Measurements from ENCODE around the gene GPC6. TPM values are rescaled to one million over a fixed set of nuclear protein-coding genes. Genes with fewer than 3 reads are reported as not detected.
"Not testable (repeated sequence)": the region's sequence is repeated elsewhere in the genome, so short reads cannot be mapped to it uniquely, and the experiment has no call there.

GPC6 gene
- total RNA-seq, 2 experiments from 2014 or later = not detected

GRCh38 chr13:93416736-93417355, 190.2 kb downstream of the GPC6 start:
- POLR2A ChIA-PET = no interaction called here
- CTCF ChIA-PET = no interaction called here

GRCh38 chr13:93418398-93418797, 191.8 kb downstream of the GPC6 start:
- ChIA-PET POLR2A (no interaction called here), CTCF (no interaction called here)

DNA sequence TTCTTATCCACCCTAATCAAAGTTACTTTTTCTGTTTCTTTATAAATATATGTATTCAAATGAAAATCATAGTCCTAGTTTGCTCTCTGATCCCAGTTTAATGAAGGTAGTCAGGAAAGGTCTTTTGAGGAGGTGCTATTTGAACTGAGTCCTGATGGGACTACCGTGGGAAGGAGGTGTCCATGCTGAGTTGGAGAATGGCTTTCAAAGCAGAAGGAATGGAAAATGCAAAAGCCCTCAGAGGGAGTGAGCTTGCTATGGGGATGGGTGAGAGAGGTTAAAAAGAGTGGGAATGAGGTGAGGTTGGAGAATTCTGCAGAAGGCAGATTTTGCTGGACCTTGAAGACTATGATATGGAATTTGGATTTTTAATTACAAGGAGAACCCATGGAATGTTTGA, 193.6 kb downstream of the GPC6 start:
- POLR2A ChIA-PET = interaction anchor here (0.5 kb wide), 1 partner anchor 185 kb away, joined by 3 read pairs; no protein-coding TSS in a partner anchor
- CTCF ChIA-PET = no interaction called here

GRCh38 chr13:93420887-93421286, 194.3 kb downstream of the GPC6 start:
- ChIA-PET POLR2A (no interaction called here), CTCF (no interaction called here)

- ChIA-PET POLR2A (no interaction called here), CTCF (no interaction called here)
Measured at GRCh38 chr13:93422980-93423543, 196.5 kb downstream of the GPC6 start.

DNA sequence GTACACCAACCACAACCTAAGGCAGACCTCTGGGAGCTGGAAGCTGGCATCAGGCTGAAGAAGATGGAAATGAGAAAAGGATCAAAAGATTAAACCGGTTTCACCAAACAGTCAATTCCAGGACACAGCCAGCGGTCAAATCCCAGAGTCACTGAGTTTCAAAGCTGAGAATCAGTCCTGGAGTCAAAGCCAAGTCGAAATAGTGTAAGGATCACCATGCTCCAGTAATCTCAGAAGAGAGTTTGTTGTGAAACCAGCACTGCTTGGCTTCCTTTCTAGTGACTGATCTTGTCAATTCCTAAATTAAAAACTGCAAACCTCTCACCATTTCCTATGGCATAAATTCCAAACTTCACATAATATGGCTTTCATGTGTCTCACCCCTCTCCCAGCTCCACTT, 198.8 kb downstream of the GPC6 start:
- CTCF ChIA-PET = no interaction called here

GRCh38 chr13:93430381-93430780, 203.8 kb downstream of the GPC6 start:
- ChIA-PET POLR2A (no interaction called here), CTCF (no interaction called here)

More for the DNA sequence above, 198.8 kb downstream of the GPC6 start:
- POLR2A ChIA-PET = no interaction called here

GRCh38 chr13:93435651-93436050, 209.0 kb downstream of the GPC6 start:
- POLR2A ChIA-PET = no interaction called here
- CTCF ChIA-PET = no interaction called here

- CTCF ChIA-PET = no interaction called here
- POLR2A ChIA-PET = no interaction called here
Measured at GRCh38 chr13:93437081-93437480, 210.5 kb downstream of the GPC6 start.

DNA sequence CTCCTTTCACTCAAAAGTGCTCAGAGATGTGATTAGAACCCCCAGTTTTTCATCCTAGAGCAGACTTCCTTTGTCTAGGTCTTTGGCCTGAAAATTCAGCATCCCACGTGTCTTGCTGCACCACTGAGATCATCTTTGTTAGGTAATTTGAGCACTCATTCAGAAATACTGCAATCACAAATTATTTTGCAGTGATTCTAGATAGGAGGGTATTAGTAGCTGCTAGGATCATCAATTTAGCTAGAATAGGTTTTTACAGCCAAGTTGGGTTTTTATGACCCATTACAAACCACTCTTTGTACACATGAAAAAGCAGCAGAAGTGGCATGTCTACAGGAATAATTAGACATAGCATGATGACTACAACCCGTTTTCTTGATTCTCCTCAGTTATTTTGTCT, 219.6 kb downstream of the GPC6 start:
- CTCF ChIA-PET = no interaction called here

DNA sequence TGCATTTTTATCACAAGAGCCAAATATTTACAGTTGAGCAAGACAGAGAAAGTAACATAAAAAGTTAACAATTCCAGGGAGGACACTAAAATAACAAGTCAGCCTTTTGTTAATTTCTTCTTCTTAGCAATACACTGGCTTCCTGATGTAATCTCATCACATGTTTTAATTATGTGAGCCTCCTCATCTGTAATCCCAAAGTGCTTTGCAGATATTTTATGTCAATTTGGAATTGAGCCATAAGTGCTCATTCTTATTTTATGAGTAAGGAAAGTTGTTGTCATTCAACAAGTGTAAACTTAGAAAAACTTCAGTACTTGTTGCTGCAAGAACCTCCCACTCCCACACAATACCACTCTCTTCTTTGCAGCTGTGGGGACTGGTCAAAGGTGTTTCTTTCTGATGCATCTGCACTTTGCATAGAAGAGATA, 223.6 kb downstream of the GPC6 start:
- CTCF ChIA-PET = no interaction called here
- POLR2A ChIA-PET = no interaction called here

More for the DNA sequence above, 219.6 kb downstream of the GPC6 start:
- POLR2A ChIA-PET = no interaction called here

- ChIA-PET CTCF (no interaction called here), POLR2A (no interaction called here)
Measured at GRCh38 chr13:93450761-93451160, 224.2 kb downstream of the GPC6 start.

DNA sequence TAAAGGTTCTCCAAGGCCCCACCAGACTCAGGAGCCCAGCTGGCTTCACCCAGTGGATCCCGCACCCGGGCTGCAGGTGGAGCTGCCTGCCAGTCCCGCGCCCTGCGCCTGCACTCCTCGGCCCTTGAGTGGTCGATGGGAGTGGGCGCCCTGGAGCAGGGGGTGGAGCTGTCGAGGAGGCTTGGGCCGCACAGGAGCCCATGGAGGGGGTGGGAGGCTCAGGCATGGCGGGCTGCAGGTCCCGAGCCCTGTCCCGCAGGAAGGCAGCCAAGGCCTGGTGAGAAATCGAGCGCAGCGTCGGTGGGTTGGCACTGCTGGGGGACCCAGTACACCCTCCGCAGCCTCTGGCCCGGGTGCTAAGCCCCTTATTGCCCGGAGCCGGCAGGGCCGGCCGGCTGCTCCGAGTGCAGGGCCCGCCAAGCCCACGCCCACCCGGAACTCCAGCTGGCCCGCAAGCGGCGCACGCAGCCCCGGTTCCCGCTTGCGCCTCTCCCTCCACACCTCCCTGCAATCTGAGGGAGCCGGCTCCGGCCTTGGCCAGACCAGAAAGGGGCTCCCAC, 228.1 kb downstream of the GPC6 start:
- POLR2A ChIA-PET, CTCF ChIA-PET: not testable (repeated sequence)

DNA sequence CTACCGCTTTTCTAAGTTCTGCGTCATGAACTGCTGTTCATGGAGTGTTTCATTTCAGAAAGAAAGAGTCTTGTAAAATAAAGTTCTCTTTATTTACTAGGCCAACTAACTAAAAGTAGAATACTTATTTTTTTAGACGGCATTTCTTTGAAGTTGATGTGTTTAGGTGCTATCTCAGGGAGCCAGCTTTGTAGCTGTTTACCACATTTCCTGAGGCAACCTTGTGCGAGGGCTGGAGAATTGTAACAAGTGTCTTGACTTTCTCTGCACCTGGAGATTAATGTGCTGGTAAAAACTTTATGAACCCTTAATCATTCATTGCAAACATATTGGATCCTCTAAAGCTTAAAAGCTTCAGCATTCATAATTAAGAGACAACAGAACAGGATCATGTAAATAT, 229.3 kb downstream of the GPC6 start:
- ChIA-PET CTCF (no interaction called here), POLR2A (no interaction called here)

DNA sequence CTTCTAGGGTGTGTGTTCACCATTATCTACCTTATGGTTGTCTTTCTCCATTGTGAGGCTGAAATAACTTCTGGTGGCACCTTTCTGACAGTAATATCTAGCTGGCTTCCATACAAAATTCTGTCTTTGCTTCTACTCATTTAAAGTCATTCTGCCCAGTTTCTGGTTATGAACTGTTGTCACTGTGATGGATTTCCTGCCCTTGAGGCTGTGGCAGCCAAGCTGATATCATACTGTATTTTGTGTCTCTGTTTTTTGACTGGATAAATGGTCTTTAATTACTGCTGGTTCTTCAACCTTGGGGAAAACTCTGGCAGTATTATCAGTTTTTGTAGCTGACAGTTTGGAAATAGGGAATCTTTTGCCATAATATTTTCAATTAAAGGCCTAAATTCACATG, 233.4 kb downstream of the GPC6 start:
- ChIA-PET POLR2A (no interaction called here), CTCF (no interaction called here)

DNA sequence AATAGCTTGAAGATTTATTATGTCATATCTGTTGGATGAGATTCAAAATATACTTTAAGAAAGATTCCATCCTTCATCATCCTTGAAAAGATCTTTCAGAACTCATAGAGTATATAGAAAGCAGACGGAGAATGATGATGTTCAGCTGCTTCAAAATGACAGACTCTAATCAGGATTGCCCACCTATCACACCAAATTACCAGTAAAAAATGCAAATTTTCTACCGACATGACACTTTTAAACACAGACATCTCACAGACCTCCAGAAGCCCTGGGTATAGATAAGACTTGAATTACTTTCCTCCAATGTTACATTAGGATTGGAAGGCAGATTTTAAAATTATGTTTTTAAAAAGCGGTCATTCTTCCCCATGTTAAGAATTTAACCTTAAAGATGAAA, 235.5 kb downstream of the GPC6 start:
- ChIA-PET POLR2A (no interaction called here), CTCF (no interaction called here)

GRCh38 chr13:93466502-93467036, 240.0 kb downstream of the GPC6 start:
- CTCF ChIA-PET = no interaction called here
- POLR2A ChIA-PET = no interaction called here

DNA sequence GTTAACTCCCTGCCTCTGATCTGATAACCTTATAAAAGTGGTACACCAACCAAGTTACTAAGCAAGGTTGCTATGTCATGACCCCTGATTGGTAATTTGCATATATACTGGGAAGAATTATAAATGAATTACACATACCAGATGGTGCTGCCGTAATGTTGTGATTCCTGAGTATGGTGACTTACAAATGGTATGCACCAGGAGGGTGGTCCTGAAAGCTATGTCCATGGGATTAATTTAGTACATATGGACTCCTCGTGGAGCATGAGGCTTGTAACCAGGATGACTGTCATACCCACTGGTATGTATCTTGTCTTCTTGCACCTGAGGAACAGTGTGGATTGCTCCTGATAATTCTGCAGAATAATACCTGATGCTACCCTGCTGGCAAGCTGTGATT, 240.6 kb downstream of the GPC6 start:
- POLR2A ChIA-PET = no interaction called here
- CTCF ChIA-PET = no interaction called here

- ChIA-PET POLR2A (no interaction called here), CTCF (no interaction called here)
Measured at GRCh38 chr13:93468433-93468832, 241.8 kb downstream of the GPC6 start.

DNA sequence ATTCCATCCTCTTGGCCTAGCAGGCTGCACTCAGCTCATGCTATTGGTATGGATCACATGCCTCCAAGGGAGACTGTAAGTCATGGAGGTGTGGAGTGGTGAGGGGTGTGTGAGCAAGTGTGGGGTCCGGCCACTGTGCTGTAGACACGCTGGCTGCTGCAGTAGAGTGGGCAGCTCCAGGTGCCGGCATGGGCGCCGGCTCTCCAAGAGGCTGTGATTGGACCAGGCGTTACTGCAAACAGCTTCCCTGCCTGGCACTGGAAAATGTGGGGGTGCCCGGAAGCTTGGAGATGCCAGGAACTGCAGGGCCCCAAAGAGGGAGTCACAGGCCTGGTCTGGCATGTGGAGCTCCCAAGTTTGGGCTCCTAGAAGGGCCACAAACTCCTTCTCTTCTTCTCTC, 245.7 kb downstream of the GPC6 start:
- ChIA-PET CTCF (no interaction called here), POLR2A (no interaction called here)

DNA sequence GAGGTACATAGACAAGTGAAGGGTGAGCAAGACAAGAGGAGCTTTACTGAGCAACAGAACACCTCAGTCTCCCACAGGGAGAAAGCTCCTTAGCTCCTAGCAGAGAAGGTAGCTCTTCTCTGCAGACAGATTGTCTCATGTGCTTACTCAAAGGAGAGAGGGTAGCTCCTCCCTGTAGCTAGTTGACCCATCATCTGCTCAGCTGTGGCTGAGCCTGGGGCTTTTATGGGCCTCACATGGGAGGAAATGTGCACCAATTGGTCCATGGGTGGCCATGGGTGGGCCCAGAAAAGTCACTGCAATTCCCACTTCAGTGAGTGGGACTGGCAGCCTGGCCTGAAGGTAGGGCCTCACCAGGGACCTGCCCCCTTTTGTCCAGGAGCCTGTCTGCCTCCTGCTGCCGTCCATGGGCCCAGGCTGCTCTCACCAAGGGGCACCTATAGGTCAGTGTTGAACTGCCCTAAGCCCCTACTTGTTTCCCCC, 246.2 kb downstream of the GPC6 start:
- POLR2A ChIA-PET = no interaction called here
- CTCF ChIA-PET = no interaction called here
